GM12878 (cell line): ENCODE data around the gene RASGRF1. TPM values are rescaled to one million over a fixed set of nuclear protein-coding genes. Genes with fewer than 3 reads are reported as not detected.

Experiments used
- ATF2 ChIP-seq: IDR thresholded peaks from 2 replicates; pipeline ENCODE4 v1.6.1; 2012; ENCODE audit warnings: low read length, inconsistent platforms
- BACH1 ChIP-seq: fragments of 450-650 bp; IDR thresholded peaks from 2 replicates; pipeline ENCODE4 v1.6.1; 2017; ENCODE audit warnings: mild to moderate bottlenecking, borderline replicate concordance
- BCL11A ChIP-seq: IDR thresholded peaks from 2 replicates; pipeline ENCODE4 v1.6.1; 2011; ENCODE audit warnings: low read depth, low read length
- CBFB ChIP-seq: IDR thresholded peaks from 2 replicates; pipeline ENCODE4 v1.6.1; 2016; ENCODE audit warnings: antibody characterized with exemption, low read depth
- ELK1 ChIP-seq: IDR thresholded peaks from 2 replicates; pipeline ENCODE4 v1.6.1; 2012; ENCODE audit warnings: low read depth, low read length, improper control_type of control experiment
- FOS ChIP-seq: IDR thresholded peaks from 3 replicates; pipeline ENCODE4 v1.6.1; 2011; ENCODE audit warnings: borderline replicate concordance; ENCODE audit not compliant: insufficient read length; ENCODE audit errors: extremely low read depth
- IKZF1 ChIP-seq: fragments of 450-650 bp; conservative IDR thresholded peaks from 2 replicates; pipeline ENCODE4 v1.6.1; 2017; ENCODE audit warnings: antibody characterized with exemption, mild to moderate bottlenecking
- IKZF2 ChIP-seq, 2 experiments: fragments of 450-650 bp; IDR thresholded peaks; 2 replicates each; pipeline ENCODE4 v1.6.1; 2017; ENCODE audit warnings: mild to moderate bottlenecking in 2 of 2, moderate library complexity in 2 of 2
- IRF4 ChIP-seq: IDR thresholded peaks from 2 replicates; pipeline ENCODE4 v1.6.1; 2011; ENCODE audit warnings: low read depth, low read length
- MAX ChIP-seq: IDR thresholded peaks from 2 replicates; pipeline ENCODE4 v1.6.1; 2012; ENCODE audit warnings: low read depth, low read length, improper control_type of control experiment
- MTA2 ChIP-seq: fragments of 450-650 bp; IDR thresholded peaks from 2 replicates; pipeline ENCODE4 v1.6.1; 2016; ENCODE audit warnings: low read depth, mild to moderate bottlenecking, moderate library complexity
- PAX8 ChIP-seq: fragments of 450-650 bp; IDR thresholded peaks from 2 replicates; pipeline ENCODE4 v1.6.1; 2017; ENCODE audit warnings: mild to moderate bottlenecking, moderate library complexity
- RAD51 ChIP-seq: fragments of 450-650 bp; IDR thresholded peaks from 2 replicates; pipeline ENCODE4 v1.6.1; 2016; ENCODE audit warnings: moderate library complexity, mild to moderate bottlenecking, inconsistent platforms
- RELB ChIP-seq: fragments of 450-650 bp; IDR thresholded peaks from 2 replicates; pipeline ENCODE4 v1.6.1; 2017; ENCODE audit warnings: low read depth, mild to moderate bottlenecking, moderate library complexity
- RUNX3 ChIP-seq: IDR thresholded peaks from 2 replicates; pipeline ENCODE4 v1.6.1; 2012; ENCODE audit warnings: low read length, inconsistent platforms
- SKIL ChIP-seq: fragments of 450-650 bp; IDR thresholded peaks from 2 replicates; pipeline ENCODE4 v1.6.1; 2017; ENCODE audit warnings: mild to moderate bottlenecking, low read depth, inconsistent platforms; ENCODE audit not compliant: poor library complexity, severe bottlenecking
- ZNF687 ChIP-seq: fragments of 450-650 bp; IDR thresholded peaks from 2 replicates; pipeline ENCODE4 v1.6.1; 2017; ENCODE audit warnings: mild to moderate bottlenecking, moderate library complexity
- polyA plus RNA-seq, 11 experiments: library from polyadenylated mRNA; depleted of rRNA in 4 of 11; unstranded in 6 of 11; stranded (reverse) in 5 of 11; fragments of >200 nt; fragmentation: Nextera tagmentation in 4 of 11; fragmentation: Illumina TruSeq in 1 of 11; extraction: Ambion mirVana in 4 of 11; extraction: Trizol in 1 of 11; gene quantifications; 1 replicate in 1 of 11; 2 replicates in 10 of 11; pipeline versions ENCODE4 v1.2.1 to v1.2.3, GENCODE V29; 2011 to 2016; ENCODE audit warnings: inconsistent platforms in 2 of 11, missing spikeins in 2 of 11, low read depth in 1 of 11
- total RNA-seq, 4 experiments: library from RNA; depleted of rRNA in 3 of 4; stranded (reverse); fragments of >200 nt in 3 of 4; fragmentation: Illumina TruSeq in 1 of 4; extraction: Trizol in 1 of 4; gene quantifications; 2 replicates each; pipeline versions ENCODE4 v1.2.1 to v1.2.3, GENCODE V29; 2013 to 2021

Gene RASGRF1
- total and polyA plus RNA-seq, 10 of the 15 experiments (the other 5 are each of a cell fraction or from before 2014, with no cell fraction given) = 0.20 to 1.9 (median 0.86) TPM

GRCh38 chr15:78988361-78988911, 102.1 kb downstream of the RASGRF1 start (continued):
- TF ChIP-seq ZNF687 = peak; percentile 95
- peak; percentile 68 to 74; a peak in 2 of 4 replicates for TF ChIP-seq IKZF2 (IDR thresholded peaks at IDR 0.05)
- peak; percentile 71 for TF ChIP-seq RUNX3
- peak; percentile 61 for TF ChIP-seq IKZF1
- TF ChIP-seq BACH1 = peak; percentile 38; the same call in 1 of the 2 replicates
- 0 out of 2 replicates have a peak, but pooled peaks have one; percentile 31 for TF ChIP-seq IRF4
- no peak for TF ChIP-seq PAX8
- TF ChIP-seq ATF2 = no peak
- TF ChIP-seq MTA2 = 0 out of 2 replicates have a peak, but pooled peaks have one; percentile 20
- TF ChIP-seq BCL11A = no peak
- peak; percentile 80; the same call in 1 of the 2 replicates for TF ChIP-seq MAX
- no peak for TF ChIP-seq FOS
- peak; percentile 60 for TF ChIP-seq RAD51
- TF ChIP-seq CBFB = 0 out of 2 replicates have a peak, but pooled peaks have one; percentile 28
- TF ChIP-seq RELB = peak; percentile 85
- no peak for TF ChIP-seq ELK1
- no peak for TF ChIP-seq SKIL
